H1 (cell line): ENCODE results near the gene ABI1. TPM values are rescaled to one million over a fixed set of nuclear protein-coding genes. Genes with fewer than 3 reads are reported as not detected.

Experiments used
- CBX8 ChIP-seq: fragments of 300-800, 300-1000 bp; sonication (generic); IDR thresholded peaks from 2 replicates; pipeline ENCODE4 v1.7.1; 2016; ENCODE audit warnings: low read depth, low read length, borderline replicate concordance
- EGR1 ChIP-seq: IDR thresholded peaks from 2 replicates; pipeline ENCODE4 v1.6.1; 2011; ENCODE audit warnings: low read depth, low read length, borderline replicate concordance
- HDAC6 ChIP-seq: IDR thresholded peaks from one replicate; pipeline ENCODE4 v1.7.1; 2012; ENCODE audit warnings: low read depth, mild to moderate bottlenecking, inconsistent platforms, low read length, moderate library complexity
- PHF8 ChIP-seq: fragments of 200-600 bp; sonication (generic); conservative IDR thresholded peaks from 2 replicates; pipeline ENCODE4 v1.7.1; 2012; ENCODE audit warnings: low read depth, mild to moderate bottlenecking, inconsistent platforms, low read length, moderate library complexity
- SIN3A ChIP-seq, 2 experiments: IDR thresholded peaks in 1 of 2; conservative IDR thresholded peaks in 1 of 2; 2 replicates each; pipeline ENCODE4 v1.6.1; 2011 to 2012; ENCODE audit warnings: low read length in 2 of 2, improper control_type of control experiment in 1 of 2, low read depth in 1 of 2, mild to moderate bottlenecking in 1 of 2
- SUZ12 ChIP-seq: fragments of 200-600 bp; sonication (generic); IDR thresholded peaks from 2 replicates; pipeline ENCODE4 v1.6.1; 2012; ENCODE audit warnings: mild to moderate bottlenecking, inconsistent platforms, low read length, moderate library complexity, mixed read lengths
- polyA plus RNA-seq, 7 experiments: library from polyadenylated mRNA; depleted of rRNA in 3 of 7; stranded (reverse) in 5 of 7; unstranded in 2 of 7; fragments of >200 nt in 5 of 7; fragments of 200-250 nt in 2 of 7; gene quantifications; 1 replicate in 5 of 7; 2 replicates in 1 of 7; 4 replicates in 1 of 7; pipeline versions ENCODE4 v1.2.1 to v1.2.3, GENCODE V29; 2011 to 2013; ENCODE audit warnings: missing spikeins in 2 of 7, mixed read lengths in 2 of 7
- total RNA-seq: library from RNA; stranded (reverse); fragmentation: NEBNext Ultra II Directional; extraction: Animal tissue kit (Norgen Biotek cat#: 25700); gene quantifications from 2 replicates; pipeline ENCODE4 v1.2.1, GENCODE V29; 2021
- TF ChIP-seq, protein P1 (sequence below): IDR thresholded peaks from 2 replicates; pipeline ENCODE4 v1.6.1; 2012; ENCODE audit warnings: inconsistent platforms

ABI1 gene
- total and polyA plus RNA-seq, 2 of the 8 experiments (the other 6 are each of a cell fraction or from before 2014, with no cell fraction given) = 35.4 to 37.0 TPM

DNA sequence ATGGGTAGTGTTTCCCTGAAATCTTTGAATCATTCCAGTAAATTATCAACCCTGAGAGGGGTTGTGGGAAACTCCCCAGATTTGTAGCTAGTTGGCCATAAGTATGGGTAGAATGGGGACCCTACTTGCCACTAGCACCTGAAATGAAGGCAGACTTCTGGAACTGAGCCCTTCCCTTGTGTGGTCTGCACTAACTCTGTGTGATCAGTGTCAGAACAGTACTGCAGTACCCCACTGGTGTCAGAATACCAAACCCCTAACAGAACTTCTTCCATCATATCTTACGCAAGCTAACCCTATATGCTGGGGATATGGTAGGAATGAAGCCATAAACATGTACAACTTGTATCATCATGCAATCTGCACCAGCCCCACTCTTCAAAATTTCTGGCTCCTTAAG lies 50.8 kb downstream of the ABI1 start (continued):
- no peak for TF ChIP-seq EGR1
- TF ChIP-seq CBX8 = no peak
- TF ChIP-seq SIN3A (conservative IDR thresholded peaks at IDR 0.05 in 1 of 2, IDR thresholded peaks at IDR 0.05 in 1 of 2; ENCODE audit: low read depth in 1 of 2, low read length in 2 of 2) = no peak
- TF ChIP-seq PHF8 = no peak
- no peak for TF ChIP-seq HDAC6
- TF ChIP-seq SUZ12 = no peak
- TF ChIP-seq, protein P1, sequence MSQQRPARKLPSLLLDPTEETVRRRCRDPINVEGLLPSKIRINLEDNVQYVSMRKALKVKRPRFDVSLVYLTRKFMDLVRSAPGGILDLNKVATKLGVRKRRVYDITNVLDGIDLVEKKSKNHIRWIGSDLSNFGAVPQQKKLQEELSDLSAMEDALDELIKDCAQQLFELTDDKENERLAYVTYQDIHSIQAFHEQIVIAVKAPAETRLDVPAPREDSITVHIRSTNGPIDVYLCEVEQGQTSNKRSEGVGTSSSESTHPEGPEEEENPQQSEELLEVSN = no peak
- TF ChIP-seq, all 59 proteins: peak for 0
